HG03039 (cell line): ENCODE measurements around the gene ALAD.

Experiments
- ATAC-seq: cut with Tn5 transposase; IDR thresholded peaks from one replicate; pipeline ENCODE4 v1.9.1; 2021; ENCODE audit warnings: mild to moderate bottlenecking, moderate library complexity; ENCODE audit not compliant: unreplicated experiment

Gene ALAD

DNA sequence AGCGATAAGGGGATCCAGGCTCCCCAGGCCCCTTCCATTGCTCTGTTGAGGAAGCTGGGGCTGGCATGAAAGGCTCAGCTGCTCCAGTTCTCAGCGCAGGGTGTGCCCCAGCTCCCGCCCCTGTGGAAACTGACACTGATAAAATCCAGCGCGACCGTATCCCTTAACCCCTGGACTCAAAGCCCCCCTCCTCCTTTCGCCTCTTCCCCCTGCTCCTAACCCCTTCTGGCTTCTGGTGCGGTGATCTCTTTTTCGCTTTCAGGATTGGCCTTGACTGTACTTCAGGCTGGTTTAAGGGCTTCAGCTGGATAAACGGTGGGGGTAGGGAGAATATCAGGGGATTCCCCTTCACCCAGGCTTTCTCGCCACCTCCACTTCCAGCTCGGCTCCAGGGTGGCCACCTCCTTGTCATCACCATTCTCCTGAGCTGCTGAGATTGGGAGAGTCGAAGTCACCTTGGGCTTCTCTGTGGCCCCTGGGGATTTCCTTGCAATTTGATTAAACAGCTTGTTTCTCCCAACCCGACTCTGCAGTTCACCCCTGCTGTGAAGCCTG, 50.9 kb downstream of the ALAD start:
- no peak for ATAC-seq

DNA sequence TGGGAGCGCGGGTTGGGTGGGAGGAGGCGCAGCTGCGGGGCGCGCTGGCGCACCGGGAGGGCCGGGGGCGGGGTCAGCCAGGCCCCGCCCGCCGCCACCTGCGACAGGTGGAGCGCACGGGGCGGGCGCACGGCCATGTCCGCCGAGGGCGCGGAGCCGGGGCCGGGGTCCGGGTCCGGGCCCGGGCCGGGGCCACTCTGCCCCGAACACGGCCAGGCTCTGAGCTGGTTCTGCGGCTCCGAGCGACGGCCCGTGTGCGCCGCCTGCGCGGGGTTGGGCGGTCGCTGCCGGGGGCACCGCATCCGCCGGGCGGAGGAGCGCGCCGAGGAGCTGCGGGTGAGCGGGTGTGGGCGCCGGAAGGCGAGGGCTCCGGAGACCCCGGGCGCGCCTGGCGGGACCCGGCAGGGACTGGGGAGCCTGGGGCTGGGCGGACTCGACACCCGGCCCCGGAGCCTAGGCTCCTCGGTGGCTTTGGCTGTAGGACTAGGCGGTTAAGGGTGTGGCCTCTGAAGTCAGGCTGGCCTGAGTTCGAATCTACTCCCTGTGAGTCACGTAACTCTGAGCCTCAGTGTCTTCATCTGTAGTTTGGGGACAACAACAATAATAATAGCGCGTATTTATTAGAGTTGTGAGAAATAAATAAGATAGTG, 51.5 kb downstream of the ALAD start, which contains the start of gene BSPRY:
Gene BSPRY, plus strand, starts transcription at position 97 of the 650 bp plus-strand sequence. Its CDS starts 39 bp downstream, at position 136.
- no peak for ATAC-seq

DNA sequence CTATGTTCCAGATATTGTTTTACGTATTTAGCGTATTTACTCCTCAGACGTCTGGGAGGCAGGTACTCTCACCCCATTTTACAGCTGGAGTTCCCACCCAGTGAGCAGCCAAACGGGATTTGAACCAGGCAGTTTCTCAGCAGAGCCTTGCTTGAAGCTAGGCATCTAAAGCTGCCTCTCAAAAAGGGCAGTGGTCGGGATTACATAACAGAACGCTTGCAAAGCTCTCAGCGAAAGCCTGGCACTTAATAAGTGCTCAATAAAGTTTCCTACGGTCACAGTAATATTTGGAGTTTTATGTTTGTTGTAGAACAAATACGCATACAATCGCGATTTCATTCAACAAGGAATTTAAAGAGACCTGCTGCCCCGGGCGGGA, 52.0 kb downstream of the ALAD start:
- no peak for ATAC-seq

DNA sequence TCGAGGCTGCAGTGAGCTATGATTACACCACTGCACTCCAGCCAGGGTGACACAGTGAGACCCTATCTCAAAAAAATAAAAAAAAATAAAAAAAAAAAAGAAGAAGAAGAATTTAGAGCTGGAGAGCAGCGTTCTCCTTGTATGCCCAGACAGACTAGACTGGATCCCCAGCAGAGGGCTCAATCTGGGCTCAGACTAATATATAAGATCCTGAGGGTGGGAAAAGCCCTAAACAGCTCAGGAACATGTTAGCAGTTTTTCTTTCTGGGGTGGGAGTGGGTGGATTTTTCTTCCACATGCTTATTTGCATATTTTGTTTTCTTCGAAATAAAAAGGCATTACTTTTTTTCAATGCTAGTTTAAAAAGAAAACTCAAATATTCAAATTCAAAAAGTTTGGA, 52.6 kb downstream of the ALAD start:
- ATAC-seq: no peak

DNA sequence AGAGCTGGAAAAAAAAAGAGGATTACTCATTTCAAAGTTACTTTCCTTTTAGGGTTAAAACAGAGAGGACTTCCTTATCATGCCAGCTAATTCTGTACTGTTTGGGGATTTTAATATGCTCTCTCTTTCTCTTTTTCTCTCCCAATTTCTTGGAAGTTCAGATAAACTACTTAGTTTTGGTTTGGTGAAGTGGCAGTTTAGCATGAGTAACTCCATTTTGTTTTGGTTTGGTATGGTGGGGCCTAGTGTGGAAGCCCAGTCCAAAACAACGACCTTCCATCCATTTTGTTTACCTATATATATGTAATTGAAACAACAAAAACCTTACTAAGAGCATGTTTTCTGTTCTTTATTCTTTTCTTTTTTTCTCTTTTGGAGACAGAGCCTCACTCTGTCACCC, 55.4 kb downstream of the ALAD start:
- ATAC-seq: no peak

DNA sequence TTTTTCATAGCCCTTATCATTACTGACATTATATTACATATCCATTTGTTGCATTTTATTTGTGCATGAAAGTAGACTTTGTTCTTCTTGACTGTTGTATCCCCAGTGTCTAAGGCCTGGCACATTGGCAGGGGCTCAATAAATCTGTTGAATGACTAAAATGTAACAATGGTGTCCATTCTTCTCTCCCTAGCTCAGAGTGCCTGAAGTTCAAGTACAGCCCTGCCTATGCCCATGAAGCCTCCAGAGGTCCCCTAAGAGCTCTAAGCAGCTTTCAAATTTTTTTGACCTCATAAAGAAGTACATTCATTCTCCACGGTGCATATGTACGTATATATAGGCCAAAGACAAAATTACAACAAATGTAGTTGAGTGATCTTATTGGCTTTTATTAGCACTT, 55.9 kb downstream of the ALAD start:
- ATAC-seq: no peak

DNA sequence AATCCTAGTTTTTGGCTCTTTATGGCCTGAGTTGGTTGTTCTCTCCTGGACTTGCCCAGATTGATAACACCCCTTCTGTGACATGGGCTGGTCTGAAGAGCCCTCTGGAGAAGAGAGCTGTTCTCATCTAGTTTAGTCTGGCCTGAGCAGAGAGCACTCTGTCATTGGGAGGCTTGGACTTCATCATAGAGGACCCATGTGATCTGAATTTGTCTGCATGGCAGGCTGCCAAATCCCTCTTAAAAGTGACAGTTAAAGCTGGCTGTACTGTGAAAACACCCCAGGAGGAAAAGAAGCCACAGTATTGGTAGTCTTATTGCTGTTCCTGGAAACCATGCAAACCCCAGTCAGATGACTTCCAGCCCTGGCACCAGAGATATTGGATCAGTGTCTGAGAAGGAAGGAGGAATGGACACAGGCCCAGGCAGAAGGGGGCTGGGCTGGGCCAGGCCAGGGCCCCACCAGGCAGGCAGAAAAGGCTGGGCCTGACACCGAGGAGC, 57.3 kb downstream of the ALAD start:
- no peak for ATAC-seq

DNA sequence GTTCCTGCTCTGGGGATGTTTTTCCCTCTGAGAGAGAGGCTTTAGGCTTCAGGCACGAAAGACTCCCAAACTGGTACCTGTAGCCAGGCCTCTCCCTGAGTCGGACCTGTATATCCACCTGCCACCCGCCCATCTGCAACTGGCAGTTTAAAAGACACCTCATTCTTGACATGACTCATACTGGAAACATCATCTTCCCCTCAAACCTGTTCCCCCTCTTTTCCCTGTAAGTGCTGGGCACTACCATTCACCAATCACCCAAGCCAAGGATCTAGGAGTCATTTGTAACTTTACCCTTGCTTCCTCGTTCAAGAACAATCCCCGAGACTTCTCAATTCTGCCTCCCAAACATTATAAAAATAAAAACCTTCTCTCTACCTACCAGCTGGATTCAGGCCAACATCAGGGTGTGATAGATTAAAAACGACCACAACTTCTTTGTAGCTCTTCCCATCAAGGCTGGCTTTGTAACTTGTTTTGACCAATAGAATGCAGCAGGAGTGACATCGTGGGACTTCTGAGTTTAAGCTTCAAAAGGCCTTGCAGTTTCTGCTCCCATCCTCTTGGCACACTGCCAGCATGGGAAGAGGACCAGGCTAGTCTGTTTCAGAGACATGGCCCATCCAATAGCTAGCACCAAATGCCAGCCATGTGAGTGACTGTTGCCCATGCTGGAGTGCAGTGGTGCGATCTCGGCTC, 59.2 kb downstream of the ALAD start:
- ATAC-seq: no peak

DNA sequence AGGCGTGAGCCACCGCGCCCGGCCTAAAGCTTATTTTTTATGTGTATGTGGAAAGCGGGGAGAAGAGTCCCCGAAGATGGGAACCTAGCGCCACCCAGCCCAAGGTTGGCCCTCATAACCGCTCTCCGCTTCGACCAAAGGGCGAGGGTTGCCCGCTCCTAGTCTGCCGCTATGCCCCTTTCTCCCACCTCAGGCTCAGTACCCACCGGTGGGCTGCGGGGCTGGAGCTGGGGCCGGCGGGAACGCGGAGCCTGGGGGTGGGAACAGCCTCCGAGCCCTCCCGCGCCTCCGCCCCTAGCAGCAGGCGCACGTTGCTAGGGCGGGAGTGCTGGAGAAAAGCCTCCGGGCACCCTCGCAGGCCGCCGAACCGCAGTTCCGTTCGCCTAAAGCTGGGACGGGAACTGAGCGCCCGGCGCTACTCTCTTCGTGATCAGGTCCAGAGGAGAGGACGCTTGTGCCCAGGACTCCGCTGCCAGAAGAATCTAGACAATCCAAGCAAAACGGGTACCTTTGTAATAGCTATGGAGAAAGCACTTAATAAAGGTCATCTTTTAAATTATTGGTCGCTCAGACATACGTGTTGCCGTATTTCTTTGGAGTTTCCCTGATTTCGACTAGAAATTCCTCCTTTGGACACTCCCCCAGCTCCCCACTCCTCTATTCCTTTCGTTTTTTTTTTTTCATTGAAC, 60.9 kb downstream of the ALAD start, which contains the start of gene WDR31:
Gene WDR31, minus strand, starts transcription at position 265 of the 689 bp plus-strand sequence. CDS start 8,253 bp downstream, outside the sequence.
- ATAC-seq: peak; percentile 95

DNA sequence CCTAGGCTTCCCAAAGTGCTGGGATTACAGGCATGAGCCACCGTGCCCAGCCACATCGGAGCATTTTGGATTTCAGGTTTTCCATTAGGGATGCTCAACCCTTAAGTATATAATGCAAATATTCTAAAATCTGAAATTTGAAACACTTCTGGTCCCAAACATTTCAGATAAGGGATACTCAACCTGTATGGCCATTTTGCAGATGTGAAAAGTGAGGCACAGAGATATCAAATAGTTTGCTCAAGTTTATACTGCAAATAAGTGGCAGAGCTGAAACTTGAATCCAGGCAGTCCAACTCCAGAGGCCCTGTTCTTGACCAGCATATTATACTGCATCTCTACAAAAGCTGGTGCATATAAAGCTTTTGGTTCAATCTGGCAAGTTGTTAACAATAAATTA, 63.4 kb downstream of the ALAD start:
- no peak for ATAC-seq
